Fibroblast of skin of abdomen (primary cell): ENCODE measurements around the gene SLC13A2.
A peak's percentile ranks its signal among the peaks of the same experiment; 100 is the strongest.
"Not testable (repeated sequence)": the region's sequence is repeated elsewhere in the genome, so short reads cannot be mapped to it uniquely, and the experiment has no call there.

ENCODE experiments used
- DNase-seq: peaks from one replicate; pipeline ENCODE4 v3.0.0-alpha.2; 2013

SLC13A2 gene

DNA sequence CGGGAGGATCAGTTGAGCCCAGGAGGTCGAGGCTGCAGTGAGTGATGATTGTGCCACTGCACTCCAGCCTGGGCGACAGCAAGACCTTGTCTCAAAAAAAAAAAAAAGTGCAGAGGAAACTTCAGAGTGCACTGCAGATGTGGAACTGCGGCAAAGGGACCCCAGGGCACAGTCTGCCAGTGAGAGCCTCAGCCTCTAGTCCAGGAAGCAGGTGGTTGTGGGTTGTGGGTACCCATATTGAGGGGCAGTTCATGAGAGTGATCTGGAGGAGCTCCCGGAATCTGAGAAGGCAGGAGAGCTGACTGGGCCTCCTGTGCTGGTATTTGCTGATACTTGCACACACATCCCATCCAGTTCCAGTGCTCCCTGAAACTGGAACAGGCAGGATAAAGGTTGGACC, 45.8 kb downstream of the SLC13A2 start:
- DNase-seq: no peak

DNA sequence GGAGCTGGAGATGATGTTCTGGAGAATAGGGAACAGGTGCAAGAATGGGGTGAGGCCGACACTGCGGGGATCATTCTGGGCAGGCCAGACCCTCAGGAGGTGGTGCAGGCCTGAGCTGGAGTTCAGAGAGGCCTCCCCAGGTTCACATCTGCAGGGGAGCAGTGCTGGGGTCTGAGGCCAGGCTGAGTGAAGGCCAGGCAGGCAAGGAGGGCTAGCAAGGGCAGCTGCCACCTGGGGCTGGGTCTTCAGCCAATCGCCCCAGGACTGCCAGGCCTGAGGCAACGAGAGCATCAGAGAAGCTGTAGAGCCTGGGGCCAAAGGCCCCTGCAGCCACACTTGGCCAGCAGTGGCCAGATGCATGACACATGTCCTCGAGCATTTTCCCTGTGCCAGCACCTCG, 47.2 kb downstream of the SLC13A2 start:
- DNase-seq: no peak

DNA sequence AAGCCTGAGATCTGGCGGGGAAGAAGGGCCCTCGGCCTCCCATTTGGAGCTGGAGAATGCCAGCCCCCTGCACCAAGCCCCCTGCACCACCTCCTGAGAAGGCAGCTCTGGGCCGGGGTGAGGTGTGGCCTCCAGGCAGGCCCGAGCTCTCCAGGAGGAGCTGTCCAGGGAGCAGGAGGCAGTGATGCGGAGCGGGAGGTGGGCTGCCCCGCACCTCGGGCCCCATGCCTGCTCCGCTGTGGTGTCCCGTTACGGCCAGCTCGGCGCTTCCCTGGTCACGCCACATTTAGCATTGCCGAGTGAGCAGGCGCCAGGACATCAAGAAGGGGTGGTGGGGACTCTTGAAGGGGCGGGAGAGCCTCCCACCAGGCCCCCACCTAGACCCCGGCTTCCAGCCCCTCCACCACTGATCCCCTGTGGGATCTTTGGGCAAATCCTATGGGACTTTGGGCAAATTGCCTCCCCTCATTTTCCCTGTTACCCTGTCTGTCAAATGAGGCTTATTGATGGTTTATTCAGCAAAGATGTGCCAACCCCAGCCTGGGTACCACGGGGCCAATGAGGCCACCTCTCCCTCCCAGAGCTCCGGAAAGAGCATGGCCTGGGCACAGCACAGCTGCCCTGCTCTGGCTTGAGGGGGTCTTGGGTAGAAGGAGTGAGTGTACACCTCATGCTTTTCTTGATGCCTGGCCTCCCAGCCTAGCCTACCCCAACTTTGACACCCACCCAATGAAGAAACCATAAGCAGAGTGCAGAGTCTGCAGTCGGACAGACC, 48.1 kb downstream of the SLC13A2 start:
- DNase-seq: no peak

- not testable (repeated sequence) for DNase-seq
These were observed 48.8 kb downstream of the SLC13A2 start for GRCh38 chr17:28522281-28522680.

GRCh38 chr17:28523186-28523585, 49.7 kb downstream of the SLC13A2 start:
- no peak for DNase-seq

DNA sequence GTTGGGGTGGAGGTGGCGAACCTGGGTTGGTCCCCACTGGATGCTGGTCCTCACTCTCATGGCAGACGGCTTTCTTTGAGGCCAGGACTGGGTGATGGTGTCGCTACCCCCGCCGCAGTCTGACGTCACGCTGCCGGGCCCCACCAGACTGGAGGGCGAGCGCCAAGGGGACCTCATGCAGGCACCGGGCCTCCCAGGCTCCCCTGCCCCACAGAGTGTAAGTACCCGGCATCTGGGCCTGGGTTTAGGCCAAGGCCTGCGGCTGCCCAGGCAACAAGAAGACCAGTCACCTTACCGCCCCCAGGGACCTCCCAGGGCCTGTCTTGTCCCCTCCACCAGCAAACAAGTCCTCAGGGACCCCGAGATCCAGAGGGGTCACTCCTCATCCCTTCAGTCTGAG, 50.4 kb downstream of the SLC13A2 start:
- no peak for DNase-seq

DNA sequence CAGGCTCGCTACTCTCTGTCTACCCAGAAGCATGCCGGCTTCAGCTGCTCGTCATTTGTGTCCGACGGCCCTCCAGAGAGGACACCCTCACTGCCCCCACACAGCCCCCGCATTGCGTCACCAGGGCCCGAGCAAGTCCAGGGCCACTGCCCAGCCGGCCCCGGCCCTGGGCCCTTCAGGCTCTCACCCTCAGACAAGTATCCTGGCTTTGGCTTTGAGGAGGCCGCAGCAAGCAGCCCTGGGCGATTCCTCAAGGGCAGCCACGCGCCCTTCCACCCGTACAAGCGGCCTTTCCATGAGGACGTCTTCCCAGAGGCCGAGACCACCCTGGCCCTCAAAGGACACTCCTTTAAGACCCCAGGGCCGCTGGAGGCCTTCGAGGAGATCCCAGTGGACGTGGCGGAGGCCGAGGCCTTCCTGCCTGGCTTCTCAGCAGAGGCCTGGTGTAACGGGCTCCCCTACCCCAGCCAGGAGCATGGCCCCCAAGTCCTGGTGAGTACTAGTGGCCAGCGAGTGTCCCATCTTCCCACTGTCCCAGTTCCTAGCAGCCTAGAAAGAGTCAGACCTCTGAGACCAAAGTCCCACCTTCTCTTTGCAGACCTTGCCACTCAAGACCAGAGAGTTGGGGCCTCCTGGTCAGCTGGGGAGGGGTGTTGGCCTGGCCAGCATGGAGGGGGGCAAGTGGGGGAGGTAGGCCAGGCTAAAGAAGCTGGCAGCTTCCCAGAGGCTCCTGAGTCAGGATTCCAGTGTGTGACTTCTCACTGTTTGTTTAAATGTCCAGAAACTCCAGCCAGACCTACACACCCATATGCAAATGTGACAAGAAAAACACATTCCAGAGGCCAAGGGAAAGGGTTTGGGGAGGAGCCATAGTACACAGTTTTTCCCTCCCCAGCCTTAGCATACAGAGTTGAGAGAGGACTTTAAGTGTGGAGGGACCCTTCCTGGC, 51.3 kb downstream of the SLC13A2 start:
- peak; percentile 32 for DNase-seq

DNA sequence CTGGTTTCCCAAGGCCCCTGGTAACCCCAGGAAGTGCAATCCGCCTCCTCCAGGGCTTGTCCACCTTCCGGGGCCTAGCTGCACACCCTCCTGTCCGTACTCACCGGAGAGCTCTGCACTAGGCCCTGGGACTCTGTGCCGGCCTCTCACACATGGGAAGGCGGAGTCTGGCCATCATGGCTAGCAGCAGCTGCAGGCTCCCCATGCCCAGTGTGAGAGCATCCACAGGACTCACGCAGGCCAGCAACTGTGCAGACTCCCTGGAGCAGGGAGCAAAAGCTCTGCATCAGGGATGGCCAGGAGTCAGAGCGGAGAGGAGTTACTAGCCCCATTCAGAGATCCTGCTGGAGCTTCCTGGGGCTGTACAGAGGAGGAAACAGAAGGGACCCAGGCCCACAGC, 52.9 kb downstream of the SLC13A2 start:
- DNase-seq: no peak

DNA sequence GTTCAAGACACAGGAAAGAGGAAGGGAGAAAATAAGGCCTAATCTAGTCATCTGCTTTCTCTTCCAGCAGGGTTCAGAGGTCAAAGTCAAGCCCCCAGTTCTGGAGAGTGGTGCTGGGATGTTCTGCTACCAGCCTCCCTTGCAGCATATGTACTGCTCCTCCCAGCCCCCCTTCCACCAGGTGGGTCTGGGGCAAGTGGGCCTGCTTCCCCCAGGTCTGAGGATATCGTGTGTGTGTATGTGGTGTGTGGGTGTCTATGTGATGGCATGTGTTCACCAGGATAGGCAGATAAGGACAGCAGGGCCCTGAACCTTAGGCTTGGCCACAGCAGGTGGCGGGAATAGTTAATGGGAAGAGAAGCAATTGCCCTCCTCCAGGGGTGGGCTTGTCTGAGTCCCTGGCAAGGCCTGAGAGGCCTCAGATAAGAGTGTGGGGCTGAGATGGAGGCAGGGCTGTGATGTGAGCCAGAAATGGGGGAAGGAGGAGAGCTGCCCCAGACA, 53.8 kb downstream of the SLC13A2 start:
- DNase-seq: no peak

- no peak for DNase-seq
These were observed 54.4 kb downstream of the SLC13A2 start for GRCh38 chr17:28527859-28528258.

DNA sequence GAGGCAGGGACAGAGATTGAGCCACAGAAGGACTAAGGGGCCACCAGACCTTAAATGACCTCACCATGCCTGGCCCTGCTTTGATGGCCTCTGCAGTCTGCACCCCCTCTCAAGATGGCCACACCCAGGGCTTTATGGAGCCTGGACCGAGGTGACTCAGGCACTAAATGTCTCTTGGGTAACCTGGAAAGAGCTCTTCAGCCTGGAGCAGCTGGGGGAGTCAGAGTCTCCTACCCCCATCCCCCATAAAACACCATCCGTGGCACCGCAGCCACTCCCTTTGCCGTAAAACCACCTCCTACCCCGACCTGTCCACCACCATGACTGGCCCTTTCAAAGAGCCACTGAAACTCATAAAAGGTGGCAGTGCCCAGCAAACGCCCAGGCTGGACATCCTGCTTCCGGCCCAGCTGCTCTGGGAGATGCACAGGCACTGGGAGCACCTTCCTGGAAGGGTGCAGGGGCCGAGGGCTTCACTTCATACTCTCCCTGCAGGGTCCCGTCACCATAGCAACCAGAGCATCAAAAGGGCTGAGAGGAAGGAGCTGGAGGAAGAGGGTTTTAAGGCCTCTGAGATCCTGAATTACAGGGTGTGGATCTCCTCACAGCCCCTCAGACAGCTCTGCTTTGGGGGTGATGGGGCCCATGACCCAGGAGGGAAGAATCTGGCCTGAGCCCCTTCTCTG, 55.0 kb downstream of the SLC13A2 start:
- no peak for DNase-seq

GRCh38 chr17:28529013-28529400, 55.6 kb downstream of the SLC13A2 start:
- no peak for DNase-seq

DNA sequence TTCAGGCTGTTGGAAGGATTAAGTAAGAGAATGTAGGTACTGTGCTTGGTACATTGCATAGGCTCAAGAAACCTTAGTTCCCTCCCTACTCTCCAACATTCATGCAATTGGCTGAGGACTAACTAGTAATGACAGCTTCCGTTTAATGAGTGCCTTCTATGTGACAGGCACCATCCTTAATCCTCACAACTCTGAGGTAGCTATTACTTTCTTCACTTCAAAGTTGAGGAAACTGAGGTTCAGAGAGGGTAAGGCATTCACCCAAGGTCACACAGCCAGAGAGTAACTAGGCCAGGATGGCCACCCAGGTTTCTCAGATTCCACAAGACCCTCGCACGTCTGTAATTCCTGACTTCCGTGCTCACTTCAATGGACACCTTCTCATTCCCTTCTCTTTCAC, 56.8 kb downstream of the SLC13A2 start:
- no peak for DNase-seq

GRCh38 chr17:28530926-28531325, 57.5 kb downstream of the SLC13A2 start:
- no peak for DNase-seq

- no peak for DNase-seq
These were observed 58.9 kb downstream of the SLC13A2 start for GRCh38 chr17:28532050-28532960.

DNA sequence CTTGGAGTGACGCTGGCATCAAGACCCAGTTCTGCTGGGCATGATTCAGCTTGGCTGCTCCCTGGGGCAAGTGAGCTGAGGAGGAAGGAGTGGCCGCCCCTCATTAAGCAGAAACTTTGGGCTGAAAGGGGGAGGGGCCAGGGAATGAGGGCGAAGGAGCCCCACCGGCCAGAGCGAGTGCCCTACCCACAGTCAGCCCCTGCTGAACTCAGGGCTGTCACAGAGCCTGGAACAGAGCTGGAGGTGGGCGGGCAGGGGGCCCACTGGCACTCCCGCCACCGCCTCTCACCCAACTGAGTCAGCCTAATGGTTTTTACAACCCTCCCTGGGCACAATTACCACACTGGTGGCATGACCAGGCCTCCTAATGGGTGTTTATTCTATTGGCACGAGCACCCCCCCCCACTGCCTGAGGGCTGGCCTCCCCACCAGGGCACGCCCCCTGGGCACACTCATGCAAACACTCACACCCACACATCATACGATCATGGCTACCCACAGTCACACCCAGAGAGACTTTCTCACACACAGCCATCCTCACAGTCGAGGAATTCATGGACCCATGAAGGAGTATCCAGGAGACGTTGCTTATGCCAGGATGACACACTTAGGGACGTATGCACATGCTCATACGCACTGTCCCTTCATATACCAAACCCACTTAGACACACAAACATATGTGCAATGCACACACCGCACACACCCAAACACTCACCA, 59.8 kb downstream of the SLC13A2 start:
- DNase-seq: no peak

- DNase-seq: no peak
These were observed 61.4 kb downstream of the SLC13A2 start for GRCh38 chr17:28534740-28535375.

DNA sequence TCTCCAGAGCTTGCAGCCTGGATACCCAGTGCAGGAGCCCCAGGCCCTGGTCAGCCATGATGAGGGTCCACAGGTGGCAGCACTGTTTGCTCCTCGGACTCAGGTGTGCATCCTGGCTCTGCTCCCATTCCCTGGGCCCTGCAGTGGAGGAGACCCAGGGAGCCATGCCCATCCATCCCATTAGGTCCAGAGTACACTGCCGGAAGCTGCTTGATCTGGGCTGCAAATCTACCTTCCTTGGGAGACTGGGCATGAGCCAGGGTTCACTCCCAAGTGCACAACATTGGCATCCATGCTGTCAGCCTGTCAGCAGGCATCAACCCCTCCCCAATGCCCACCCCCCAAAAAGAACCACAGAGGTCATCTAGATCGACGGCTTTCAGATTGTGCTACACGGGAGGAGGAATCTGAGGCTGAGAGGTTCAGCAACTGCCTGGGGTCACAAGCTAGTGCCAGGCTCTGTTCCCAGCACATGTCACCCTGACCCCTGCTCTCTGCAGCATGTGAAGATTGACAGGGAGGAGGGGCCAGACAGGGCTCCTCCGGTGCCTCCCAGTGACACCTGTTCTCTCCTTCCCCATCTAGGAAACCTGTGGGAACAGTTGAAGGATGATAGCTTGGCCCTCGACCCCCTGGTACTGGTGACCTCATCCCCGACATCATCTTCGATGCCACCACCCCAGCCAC, 63.2 kb downstream of the SLC13A2 start:
- DNase-seq: no peak

DNA sequence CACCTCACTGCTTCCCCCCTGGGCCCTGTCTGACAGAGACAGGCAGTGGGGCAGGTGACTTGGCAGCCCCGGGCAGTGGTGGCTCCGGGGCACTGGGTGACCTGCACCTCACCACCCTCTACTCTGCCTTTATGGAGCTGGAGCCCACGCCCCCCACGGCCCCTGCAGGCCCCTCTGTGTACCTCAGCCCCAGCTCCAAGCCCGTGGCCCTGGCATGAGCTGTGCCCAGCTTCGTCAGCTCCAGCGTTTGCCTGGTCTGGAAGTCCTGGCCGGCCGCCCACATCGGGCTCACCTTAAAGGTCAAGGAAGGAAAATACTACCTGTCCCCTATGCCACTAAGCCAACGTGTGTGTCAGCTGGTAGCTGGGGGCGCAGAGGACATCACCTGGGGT, 63.8 kb downstream of the SLC13A2 start:
- DNase-seq: no peak

- DNase-seq: no peak
These were observed 65.0 kb downstream of the SLC13A2 start for GRCh38 chr17:28538296-28538895.
